SU-DHL-6 (cell line): ENCODE data around the gene LPCAT1.
"Not testable (repeated sequence)": the region's sequence is repeated elsewhere in the genome, so short reads cannot be mapped to it uniquely, and the experiment has no call there.

Source experiments
- H2AFZ ChIP-seq: fragments of 200-600 bp; sonication (generic); 2 replicates; pipeline ENCODE4 v1.6.1; 2014; ENCODE audit warnings: low read depth, mild to moderate bottlenecking, moderate library complexity, mixed read lengths, antibody characterized with exemption, low read length; ENCODE audit not compliant: severe bottlenecking
- H3F3A ChIP-seq: fragments of 200-600 bp; shearing (Covaris generic); 2 replicates; pipeline ENCODE4 v1.6.0; 2016; ENCODE audit warnings: antibody characterized with exemption, mild to moderate bottlenecking; ENCODE audit not compliant: insufficient read depth
- H3K27ac ChIP-seq: fragments of 200-600 bp; sonication (generic); 2 replicates; pipeline ENCODE4 v1.5.1; 2016; ENCODE audit warnings: low read depth, mild to moderate bottlenecking, low read length, moderate library complexity, mixed read lengths
- H3K27me3 ChIP-seq: fragments of 200-600 bp; sonication (generic), shearing (Covaris generic); 2 replicates; pipeline ENCODE4 v1.6.0; 2014; ENCODE audit warnings: mild to moderate bottlenecking, low read length
- H3K36me3 ChIP-seq: fragments of 200-600 bp; sonication (generic); 2 replicates; pipeline ENCODE4 v1.6.1; 2014; ENCODE audit warnings: mild to moderate bottlenecking, low read length, mixed read lengths
- H3K4me2 ChIP-seq: fragments of 300-600, 200-600 bp; shearing (Covaris generic), sonication (generic); 2 replicates; pipeline ENCODE4 v1.6.0; 2014; ENCODE audit warnings: low read length, low read depth, mild to moderate bottlenecking; ENCODE audit not compliant: poor library complexity, severe bottlenecking
- H3K4me3 ChIP-seq: fragments of 200-600 bp; sonication (generic); 2 replicates; pipeline ENCODE4 v1.5.1; 2014; ENCODE audit warnings: antibody characterized with exemption, low read length, mild to moderate bottlenecking, mixed read lengths; ENCODE audit not compliant: insufficient read depth, poor library complexity, severe bottlenecking
- H3K79me2 ChIP-seq: fragments of 200-600 bp; sonication (generic); 2 replicates; pipeline ENCODE4 v1.6.1; 2014; ENCODE audit warnings: mild to moderate bottlenecking, low read length, moderate library complexity; ENCODE audit not compliant: insufficient read depth
- H3K9ac ChIP-seq: fragments of 200-600 bp; sonication (generic); 2 replicates; pipeline ENCODE4 v1.7.0; 2014; ENCODE audit warnings: mild to moderate bottlenecking, low read length
- H3K9me2 ChIP-seq: fragments of 200-600 bp; sonication (generic); replicated peaks from 2 replicates; pipeline ENCODE4 v1.6.1; 2014; ENCODE audit warnings: low read length; ENCODE audit not compliant: insufficient read depth
- H3K9me3 ChIP-seq: fragments of 200-600 bp; sonication (generic); 2 replicates; pipeline ENCODE4 v1.6.1; 2014; ENCODE audit warnings: low read length, mixed read lengths; ENCODE audit not compliant: insufficient read depth
- H4K20me1 ChIP-seq: fragments of 200-600 bp; sonication (generic); 2 replicates; pipeline ENCODE4 v1.6.1; 2014; ENCODE audit warnings: low read depth, mild to moderate bottlenecking, antibody characterized with exemption, low read length, moderate library complexity, mixed read lengths
- CTCF ChIP-seq: fragments of 200-600 bp; sonication (generic); IDR thresholded peaks from one replicate; pipeline ENCODE4 v1.5.1; 2017; ENCODE audit warnings: antibody characterized with exemption, mild to moderate bottlenecking, low read length, moderate library complexity; ENCODE audit not compliant: insufficient read depth, poor library complexity, severe bottlenecking
- EZH2phosphoT487 ChIP-seq: fragments of 200-600 bp; sonication (generic), shearing (Covaris generic); conservative IDR thresholded peaks from 2 replicates; pipeline ENCODE4 v1.6.1; 2018; ENCODE audit warnings: mild to moderate bottlenecking, antibody characterized with exemption, low read length, moderate library complexity, mixed read lengths

Gene LPCAT1

GRCh38 chr5:1423901-1424603, 99.7 kb downstream of the LPCAT1 start:
- H3K27ac ChIP-seq = no peak overlapping the region
- no peaks in the 10 kb centered on the region for H3K9me2 ChIP-seq
- no peak overlapping the region for H3K4me3 ChIP-seq
- H3F3A ChIP-seq = no peaks in the 10 kb centered on the region
- no peak for TF ChIP-seq EZH2phosphoT487
- no peak for TF ChIP-seq CTCF
- H3K27me3 ChIP-seq = no peaks in the 10 kb centered on the region
- peaks cover 14% of the 10 kb centered on the region; the same call in 1 of the 2 replicates for H3K9me3 ChIP-seq
- no peak overlapping the region for H2AFZ ChIP-seq
- H3K79me2 ChIP-seq = no peaks in the 10 kb centered on the region
- H3K4me2 ChIP-seq = no peak overlapping the region
- no peaks in the 10 kb centered on the region for H4K20me1 ChIP-seq
- no peaks in the 10 kb centered on the region; the same call in 1 of the 2 replicates for H3K36me3 ChIP-seq
- H3K9ac ChIP-seq = no peak overlapping the region

GRCh38 chr5:1422522-1422921, 101.2 kb downstream of the LPCAT1 start:
- not testable (repeated sequence) for H3F3A ChIP-seq, H4K20me1 ChIP-seq, H3K79me2 ChIP-seq, H3K9me2 ChIP-seq, H3K27ac ChIP-seq, H3K27me3 ChIP-seq, H3K36me3 ChIP-seq, H3K9me3 ChIP-seq, H2AFZ ChIP-seq, H3K4me2 ChIP-seq, H3K9ac ChIP-seq, H3K4me3 ChIP-seq

- Histone ChIP-seq H3K4me3 (no peak overlapping the region), H3K9me3 (no peaks in the 10 kb centered on the region), H3K79me2 (no peaks in the 10 kb centered on the region), H3K4me2 (no peak overlapping the region), H3K27me3 (no peaks in the 10 kb centered on the region), H3K36me3 (no peaks in the 10 kb centered on the region), H2AFZ (no peak overlapping the region), H4K20me1 (no peaks in the 10 kb centered on the region), H3K9me2 (no peaks in the 10 kb centered on the region), H3K27ac (no peak overlapping the region), H3K9ac (no peak overlapping the region), H3F3A (no peaks in the 10 kb centered on the region)
- TF ChIP-seq EZH2phosphoT487 (no peak), CTCF (no peak)
Observed at GRCh38 chr5:1421521-1422341, 102.0 kb downstream of the LPCAT1 start.
